NCI-H146 treated with DMSO at 0.1 percent for 48 hours (cell line): ENCODE results near the gene CDV3.
A peak's percentile ranks its signal among the peaks of the same experiment; 100 is the strongest.
"Not testable (repeated sequence)": the region's sequence is repeated elsewhere in the genome, so short reads cannot be mapped to it uniquely, and the experiment has no call there.

ENCODE experiments used
- DNase-seq: peaks from one replicate; lab custom pipeline; 2025; ENCODE audit not compliant: unreplicated experiment; lab: John Stamatoyannopoulos, UW

The CDV3 gene, protein sequence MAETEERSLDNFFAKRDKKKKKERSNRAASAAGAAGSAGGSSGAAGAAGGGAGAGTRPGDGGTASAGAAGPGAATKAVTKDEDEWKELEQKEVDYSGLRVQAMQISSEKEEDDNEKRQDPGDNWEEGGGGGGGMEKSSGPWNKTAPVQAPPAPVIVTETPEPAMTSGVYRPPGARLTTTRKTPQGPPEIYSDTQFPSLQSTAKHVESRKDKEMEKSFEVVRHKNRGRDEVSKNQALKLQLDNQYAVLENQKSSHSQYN

DNA sequence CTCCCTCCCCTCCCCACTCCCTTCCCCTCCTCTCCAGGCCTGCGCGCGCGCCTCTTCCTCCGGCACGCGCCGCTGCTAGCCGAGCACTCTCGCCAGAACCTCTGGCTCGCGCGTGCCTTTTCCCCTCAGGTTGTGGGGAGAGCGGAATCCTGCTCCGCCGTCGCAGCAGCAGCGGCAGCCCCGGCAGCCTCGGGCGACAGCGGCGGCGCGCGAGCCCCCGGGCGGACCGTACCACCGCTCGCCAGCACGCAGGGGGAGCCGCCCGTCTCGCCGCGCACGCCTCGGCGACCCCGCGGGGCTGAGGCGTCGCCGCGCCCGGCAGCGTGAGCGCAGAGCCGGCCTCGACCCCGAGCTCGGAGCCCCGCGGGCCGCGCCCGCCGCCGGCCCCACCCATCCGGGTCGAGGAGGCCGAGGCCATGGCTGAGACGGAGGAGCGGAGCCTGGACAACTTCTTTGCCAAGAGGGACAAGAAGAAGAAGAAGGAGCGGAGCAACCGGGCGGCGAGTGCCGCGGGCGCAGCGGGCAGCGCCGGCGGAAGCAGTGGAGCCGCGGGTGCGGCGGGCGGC lies at the start of gene CDV3:
CDV3 (plus strand) TSS at position 58 of the 566 bp plus-strand sequence; CDS start at position 417, 359 bp downstream.
- DNase-seq = no peak

DNA sequence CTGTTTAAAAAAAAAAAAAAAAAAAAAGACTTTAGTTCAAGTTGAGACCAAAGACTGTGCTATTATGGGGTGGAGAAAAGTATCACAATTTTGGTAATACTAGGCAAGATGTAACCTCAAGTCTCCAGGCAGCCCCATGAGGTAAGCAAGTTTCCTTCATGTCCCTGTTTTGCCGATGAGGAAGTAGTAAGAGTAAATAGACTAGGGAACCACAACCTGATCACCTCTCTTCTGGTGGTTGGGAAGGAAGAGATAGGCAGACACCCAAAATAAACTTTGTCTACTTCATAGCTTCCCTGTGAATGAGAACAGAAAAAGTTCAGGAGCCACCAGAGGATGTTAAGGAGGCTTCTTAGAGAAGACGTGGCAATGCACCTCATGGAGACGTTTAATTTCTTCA lies 49.7 kb upstream of the CDV3 start:
- not testable (repeated sequence) for DNase-seq

DNA sequence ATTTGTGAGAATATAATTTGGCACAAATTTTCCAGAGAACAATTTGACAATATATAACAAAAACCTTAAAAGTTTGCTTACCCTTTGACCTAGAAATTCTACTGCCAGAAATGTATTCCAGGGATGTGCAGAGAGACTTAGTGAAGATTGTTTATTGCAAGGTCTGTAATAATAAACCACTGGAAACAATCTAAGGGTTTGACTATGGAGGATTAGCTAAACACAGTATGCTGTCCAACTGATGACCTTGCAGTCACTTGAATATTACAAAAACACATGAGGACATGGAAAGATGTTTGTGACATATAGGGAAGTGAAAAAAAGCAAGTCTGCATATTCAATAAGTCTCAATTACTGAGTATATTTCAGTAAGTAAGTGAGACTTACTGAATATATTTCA lies 48.1 kb upstream of the CDV3 start:
- DNase-seq = no peak

DNA sequence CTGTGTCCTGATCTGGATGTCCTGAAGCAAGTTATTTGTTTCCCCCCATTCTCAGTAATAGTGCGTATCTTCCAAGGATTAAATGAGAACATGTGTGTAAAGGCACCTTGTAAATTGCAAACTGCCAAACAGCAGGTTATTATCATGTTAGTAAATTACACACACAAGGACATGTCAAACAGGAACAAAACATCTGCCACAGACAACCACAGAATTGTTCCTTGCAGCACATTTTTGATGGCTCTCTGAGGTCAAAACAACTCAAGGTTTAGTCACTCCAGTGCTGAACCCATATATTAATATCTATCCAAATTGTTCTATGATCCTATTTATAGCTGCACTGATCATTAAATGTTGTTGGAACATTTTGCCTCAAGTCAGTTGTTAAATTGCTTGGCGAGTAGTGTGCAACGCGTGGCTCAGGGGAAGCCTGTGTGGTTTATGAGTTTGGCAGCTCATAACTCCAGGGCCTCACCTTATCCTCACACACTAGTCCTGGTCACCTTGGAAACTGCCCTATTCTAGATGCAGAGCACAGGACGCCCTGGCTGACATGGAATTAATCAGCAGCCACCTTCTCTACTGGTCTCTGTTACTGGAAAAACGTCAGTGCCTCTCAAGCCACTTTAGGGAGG lies 46.3 kb upstream of the CDV3 start:
- peak; percentile 47 for DNase-seq

DNA sequence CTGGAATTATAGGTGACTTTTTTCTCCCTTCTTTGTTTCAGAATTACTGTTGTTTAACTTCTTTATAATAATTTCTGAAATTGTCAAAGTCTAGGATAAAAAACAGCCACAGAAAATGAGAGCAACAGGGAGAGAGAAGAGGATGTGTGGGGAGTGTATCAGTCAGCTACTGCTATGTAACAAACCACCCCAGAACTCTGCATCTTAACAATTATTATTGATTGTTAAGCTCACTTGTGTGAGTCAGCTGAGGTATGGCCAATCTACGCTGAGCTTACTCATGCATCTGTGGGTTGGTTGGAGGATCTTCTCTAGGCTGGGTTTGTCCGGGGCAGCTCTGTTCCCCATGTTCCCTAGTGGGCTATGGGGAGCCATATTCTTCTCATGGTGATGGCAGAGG lies 43.7 kb upstream of the CDV3 start:
- no peak for DNase-seq

DNA sequence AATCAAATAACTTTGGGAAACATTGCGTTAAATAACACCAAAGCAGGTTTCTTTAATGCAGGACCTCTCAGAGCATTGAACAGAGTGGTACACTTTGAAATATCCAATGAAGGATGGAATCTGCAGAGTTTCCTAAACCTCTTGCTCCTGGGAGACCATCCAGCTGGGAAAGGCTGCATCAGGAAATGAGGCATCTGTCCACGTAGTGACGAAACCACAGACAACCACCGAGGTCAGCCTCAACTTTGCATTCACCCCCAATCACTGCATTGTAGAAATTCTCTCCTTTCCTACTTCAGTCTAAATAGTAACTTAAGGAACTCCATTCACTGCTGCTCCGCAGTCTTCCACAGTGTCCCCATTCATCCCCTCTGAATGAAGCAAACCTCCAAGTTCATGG lies 41.5 kb upstream of the CDV3 start:
- no peak for DNase-seq

DNA sequence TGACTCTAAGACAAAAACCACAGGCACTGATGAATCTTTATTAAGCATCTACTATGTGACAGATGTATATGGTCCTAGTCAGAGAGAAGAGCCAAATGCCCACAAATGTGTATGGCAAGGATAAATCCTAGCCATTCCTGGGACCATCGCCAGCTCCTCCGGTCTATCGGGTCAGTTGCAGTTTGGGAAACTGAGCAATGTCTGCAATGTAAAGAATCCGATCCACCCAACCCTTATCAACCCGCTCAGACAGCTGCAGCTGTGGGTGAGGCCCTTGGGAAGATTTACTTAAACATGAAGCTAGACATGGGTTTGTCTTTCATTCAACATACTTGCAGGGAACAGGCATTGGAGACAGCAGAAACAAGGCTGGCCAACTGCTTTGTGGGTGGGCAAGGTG lies 40.5 kb upstream of the CDV3 start:
- no peak for DNase-seq

DNA sequence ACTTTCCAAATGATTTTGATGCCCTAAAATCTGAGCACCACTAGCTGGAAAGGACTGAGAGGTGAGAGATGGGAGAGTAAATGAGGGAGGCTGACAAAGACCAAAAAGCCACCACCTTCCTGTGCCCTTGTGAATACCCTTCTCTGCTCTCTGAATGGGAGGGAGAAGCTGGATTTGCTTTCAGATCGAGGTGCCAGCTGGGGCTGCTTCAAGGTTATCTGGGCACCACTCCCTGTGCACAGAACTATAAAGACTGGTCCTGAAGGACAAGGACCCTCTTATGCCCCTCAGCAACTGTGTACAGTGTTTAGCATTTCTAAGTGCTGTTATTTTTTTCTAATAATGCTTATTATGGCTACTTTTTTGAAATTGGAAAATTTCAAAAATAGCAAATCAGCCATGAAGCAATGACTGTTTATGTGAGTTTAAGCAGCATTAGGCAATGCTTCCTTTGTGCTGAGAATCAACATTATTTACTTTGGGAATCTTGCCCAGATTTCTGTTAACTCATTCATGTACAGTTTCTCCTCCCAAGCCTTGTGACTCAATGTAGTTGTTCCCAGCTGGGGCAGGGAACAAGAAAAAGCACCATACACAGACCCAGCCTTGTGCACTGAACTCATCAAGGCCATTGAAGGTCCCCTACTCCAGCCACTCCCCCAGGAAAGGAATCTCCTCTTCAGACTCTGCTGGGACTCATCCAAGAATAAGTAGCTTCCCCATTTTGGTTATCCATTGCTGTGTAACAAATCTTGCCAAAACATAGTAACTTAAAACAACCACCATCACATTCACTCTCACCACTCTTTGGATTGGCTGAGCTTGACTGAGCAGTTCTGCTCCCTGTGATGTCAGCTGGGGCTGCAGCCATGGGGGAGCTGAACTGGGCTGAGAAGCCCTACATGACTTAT lies 37.3 kb upstream of the CDV3 start:
- DNase-seq = no peak

DNA sequence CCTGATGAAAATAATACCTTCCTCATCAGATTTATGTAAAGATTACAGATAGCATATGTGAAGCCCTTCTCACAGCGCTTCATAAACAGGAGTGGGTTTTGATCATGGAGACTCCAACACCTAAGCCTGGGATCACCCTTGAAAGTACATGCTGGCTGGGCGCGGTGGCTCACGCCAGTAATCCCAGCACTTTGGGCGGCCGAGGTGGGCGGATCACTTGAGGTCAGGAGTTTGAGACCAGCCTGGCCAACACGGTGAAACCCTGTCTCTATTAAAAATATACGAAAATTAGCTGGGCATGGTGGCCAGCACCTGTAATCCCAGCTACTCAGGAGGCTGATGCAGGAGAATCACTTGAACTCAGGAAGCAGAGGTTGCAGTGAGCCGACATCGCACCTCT lies 36.4 kb upstream of the CDV3 start:
- DNase-seq = not testable (repeated sequence)

DNA sequence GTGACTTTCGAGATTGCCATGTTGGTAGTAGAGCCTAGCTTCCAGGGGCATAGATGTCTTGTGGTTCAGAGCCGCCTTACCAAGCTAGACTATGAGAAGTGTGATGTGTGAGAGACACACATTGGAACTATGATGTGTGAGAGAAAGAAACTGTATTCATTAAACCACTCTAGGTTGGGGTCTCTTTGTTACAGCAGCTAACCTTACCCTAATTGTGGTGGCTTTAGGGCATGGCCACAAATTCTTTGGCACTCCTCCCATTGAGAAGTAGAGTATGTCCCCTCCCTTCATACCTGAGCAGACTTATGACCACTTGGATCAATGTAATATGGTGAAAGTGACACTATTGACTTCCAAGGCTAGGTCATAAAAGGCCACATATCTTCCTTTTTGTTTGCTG lies 35.3 kb upstream of the CDV3 start:
- DNase-seq = no peak

DNA sequence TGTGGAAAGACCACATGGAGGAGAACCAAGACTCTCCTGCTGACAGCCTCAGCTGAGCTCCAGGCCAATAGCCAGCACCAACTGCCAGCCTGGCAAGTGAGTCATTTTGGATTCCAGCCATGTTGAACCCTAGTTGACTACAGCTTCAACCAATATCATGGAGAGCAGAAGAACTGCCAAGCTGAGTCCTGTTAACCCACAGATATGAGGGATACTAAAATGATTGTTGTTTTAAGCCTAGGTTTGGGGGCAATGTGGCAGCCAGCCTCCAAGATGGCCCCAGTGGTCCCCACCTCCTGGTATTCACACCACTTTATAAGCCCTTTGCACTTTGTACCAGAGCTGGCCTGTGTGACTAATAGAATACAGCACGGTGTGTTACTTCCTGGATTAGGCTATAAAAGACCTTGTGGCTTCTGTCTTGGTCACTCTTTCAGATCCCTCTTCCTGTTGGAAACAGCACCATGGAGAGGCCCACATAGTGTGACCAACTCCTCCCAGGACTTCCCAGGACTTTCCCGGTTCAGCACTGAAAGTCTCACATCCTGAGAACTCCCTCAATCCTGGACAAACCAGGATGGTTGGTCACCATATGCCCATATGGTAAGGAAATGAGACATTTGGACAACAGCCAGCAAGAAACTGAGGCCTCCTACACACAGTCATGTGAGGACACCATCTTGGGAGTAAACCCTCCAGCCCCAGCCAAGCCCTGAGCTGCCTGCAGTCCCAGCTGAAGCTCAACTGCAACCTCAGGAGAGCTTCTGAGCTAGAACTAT lies 32.4 kb upstream of the CDV3 start:
- DNase-seq = no peak

DNA sequence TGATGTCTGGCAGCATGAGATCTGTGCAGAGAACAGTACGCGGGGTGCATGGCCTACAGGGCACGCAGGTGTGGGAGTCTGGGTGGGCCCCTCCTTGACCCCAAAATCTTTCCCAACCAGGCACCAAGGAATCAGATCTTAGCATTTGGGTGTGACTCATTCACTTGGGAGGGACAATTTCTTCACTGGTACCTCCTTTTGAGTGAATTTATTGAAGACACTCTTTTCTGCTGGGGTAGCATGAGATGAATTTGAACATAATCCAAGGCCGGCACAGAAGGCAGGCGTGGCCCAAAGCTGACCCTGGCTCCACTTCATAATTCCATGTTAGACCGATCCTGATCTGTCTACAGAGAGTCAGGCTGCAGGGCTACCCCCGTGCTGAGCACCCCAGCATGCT lies 30.6 kb upstream of the CDV3 start:
- no peak for DNase-seq

DNA sequence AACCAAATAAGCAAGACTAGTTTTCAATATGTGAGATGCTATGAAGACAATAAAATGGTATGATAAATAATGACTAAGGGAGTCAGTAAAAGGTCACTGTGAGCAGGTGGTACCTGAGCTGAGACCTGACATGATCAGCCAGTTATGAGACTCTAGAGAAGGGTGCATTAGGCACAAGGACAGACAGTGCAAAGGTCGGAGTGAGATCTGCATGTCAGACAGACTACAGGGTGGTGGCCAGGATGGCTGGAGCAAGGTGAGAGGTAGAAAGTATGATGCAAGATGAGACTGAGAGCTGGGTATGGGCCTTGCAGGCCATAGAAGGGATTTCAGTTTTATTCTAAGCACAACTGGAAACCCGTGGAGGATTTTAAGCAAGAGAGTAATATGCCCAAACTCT lies 28.5 kb upstream of the CDV3 start:
- DNase-seq = not testable (repeated sequence)

DNA sequence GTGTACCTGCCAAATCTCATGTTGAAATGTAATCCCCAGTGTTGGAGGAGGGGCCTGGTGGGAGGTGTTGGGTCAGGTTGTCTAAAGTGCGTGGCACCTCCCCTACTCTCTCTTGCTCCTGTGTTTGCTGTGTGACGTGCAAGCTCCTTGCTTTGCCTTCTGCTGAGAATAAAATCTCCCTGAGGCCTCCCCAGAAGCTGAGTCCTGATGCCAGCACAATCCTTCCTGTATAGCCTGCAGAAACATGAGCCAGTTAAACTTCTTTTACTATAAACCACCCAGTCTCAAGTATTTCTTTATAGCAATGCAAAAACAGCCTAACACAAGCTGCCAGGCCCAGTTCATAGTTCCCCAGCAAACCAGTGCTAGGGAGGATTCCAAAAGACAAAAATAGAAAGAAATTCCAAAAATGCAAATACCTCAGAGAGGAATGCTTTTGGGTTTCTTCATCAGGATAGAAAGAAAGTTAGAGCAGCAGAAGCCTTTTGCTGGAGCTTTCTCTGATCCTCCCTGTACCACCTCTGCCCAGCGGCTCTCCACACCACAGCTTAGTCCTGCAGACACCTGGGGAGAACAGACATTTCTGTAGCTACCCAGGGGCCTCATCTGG lies 25.9 kb upstream of the CDV3 start:
- no peak for DNase-seq

DNA sequence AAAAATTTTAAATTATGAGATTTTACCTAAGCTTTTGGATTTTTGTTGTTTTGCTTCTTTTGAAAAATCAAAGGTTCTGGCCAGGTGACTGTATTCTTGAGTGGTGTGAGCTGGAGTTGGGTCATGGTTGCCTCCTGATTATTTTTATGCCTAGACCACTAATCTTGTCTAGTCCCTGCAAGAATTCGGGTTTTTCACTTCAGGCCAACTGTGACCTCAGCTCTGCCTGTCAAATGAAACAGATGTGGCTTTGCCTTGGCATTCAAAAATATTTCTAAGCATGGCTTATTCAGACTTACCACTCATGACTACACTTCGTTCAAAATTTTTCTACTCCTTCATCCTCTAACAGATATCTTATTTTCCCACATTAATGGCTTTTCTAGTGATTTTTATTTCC lies 25.4 kb upstream of the CDV3 start:
- no peak for DNase-seq

DNA sequence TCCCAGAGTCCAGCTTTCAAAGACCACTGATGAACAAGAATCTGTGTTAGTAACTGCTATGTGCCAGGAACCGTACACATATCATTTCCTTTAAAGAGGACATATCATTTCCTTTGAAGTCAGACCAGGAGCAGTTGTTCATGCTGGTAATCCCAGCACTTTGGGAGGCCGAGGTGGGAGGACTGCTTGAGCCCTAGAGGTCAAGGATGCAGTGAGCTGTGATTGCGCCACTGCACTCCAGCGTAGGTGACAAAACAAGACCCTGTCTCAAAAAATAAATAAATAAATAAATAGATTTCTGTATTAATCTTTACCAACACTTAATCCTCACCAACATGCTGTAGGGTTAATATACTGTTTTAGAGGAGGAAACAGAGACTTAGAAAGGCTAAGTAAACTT lies 23.9 kb upstream of the CDV3 start:
- DNase-seq = no peak

DNA sequence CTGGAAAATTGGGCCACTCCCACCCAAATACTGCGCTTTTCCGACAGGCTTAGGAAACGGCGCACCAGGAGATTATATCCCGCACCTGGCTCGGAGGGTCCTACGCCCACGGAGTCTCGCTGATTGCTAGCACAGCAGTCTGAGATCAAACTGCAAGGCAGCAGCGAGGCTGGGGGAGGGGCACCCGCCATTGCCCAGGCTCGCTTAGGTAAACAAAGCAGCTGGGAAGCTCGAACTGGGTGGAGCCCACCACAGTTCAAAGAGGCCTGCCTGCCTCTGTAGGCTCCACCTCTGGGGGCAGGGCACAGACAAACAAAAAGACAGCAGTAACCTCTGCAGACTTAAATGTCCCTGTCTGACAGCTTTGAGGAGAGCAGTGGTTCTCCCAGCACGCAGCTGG lies 21.9 kb upstream of the CDV3 start:
- not testable (repeated sequence) for DNase-seq

DNA sequence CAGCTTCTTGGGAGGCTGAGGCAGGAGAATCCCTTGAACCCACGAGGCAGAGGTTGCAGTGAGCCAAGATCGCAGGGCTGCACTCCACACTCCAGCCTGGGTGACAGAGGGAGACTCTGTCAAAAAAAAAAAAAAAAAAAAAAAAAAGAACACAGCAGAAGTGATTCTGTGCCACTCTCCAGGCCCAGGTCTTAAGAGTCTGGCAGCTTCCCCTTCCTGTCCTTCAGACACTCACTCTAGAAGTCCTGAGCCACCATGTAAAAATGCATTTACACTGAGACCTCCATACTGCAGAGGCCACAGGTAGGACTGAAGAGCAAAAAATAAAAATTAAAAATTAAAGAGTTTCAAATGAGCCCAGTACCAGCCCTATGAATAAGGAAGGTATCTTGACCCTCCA lies 11.8 kb upstream of the CDV3 start:
- no peak for DNase-seq

DNA sequence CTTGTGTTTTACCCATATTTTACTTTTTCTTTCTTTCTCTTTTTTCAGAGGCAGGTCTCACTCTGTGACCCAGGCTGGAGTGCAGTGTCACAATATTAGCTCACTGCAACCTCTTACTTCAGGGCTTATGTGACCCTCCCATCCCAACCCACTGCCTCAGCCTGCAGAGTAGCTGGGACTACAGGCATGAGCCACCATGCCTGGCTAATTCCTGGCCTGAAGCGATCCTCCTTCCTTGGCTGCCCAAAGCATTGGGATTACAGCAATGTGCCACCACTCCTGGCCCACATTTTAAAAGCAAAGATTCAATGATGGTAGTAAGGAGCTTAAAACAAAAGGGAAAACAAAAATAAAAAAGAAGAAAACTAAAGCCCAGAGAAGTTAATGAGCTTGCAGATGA lies 11.1 kb upstream of the CDV3 start:
- no peak for DNase-seq

DNA sequence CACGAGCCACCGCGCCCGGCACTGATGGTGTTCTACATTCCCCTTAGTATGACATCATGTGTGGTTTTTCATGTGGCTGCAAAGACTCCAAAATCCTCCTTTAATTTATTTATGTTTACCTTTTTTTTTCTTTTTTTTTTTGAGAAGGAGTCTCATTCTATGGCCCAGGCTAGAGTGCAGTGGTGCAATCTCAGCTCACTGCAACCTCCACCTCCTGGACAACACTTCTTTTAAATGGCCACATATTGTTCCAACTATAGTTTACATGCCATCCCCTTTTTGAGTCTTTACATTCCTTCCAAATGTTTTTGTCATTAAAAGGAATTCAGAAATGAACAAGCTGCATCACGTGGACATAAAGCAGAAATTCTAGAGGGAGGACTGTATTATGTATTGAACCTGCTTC lies 10.3 kb upstream of the CDV3 start:
- no peak for DNase-seq
